Activated naive CD8-positive, alpha-beta T cell treated with anti-CD3 and anti-CD28 coated beads, Interleukin-2, amount 50 U/mL, for 24 hours (primary cell): ENCODE measurements around the gene SLC39A11.

ENCODE experiments used
- ATAC-seq: fragments of 150-1000 bp; cut with Tn5 transposase; one replicate; pipeline ENCODE4 v1.10.0; 2021
- DNase-seq: peaks from one replicate; pipeline ENCODE4 v3.0.0; 2021
- H3K27ac Mint-ChIP-seq: one replicate; pipeline ENCODE4 v1.8.0; 2021; ENCODE audit warnings: mild to moderate bottlenecking, mixed read lengths
- H3K27me3 Mint-ChIP-seq: one replicate; pipeline ENCODE4 v1.8.0; 2021; ENCODE audit warnings: mixed read lengths
- H3K36me3 Mint-ChIP-seq: one replicate; pipeline ENCODE4 v1.8.0; 2021; ENCODE audit warnings: low read depth, mixed read lengths
- H3K4me1 Mint-ChIP-seq: one replicate; pipeline ENCODE4 v1.8.0; 2021; ENCODE audit warnings: mixed read lengths
- H3K4me3 Mint-ChIP-seq: one replicate; pipeline ENCODE4 v1.8.0; 2021; ENCODE audit warnings: mild to moderate bottlenecking, moderate library complexity, mixed read lengths
- H3K9me3 Mint-ChIP-seq: one replicate; pipeline ENCODE4 v1.8.0; 2021; ENCODE audit warnings: mixed read lengths

SLC39A11 gene

GRCh38 chr17:72985882-72986720 is 106.4 kb downstream of the SLC39A11 start:
- Mint-ChIP-seq H3K4me3 (no peak overlapping the region), H3K36me3 (no peaks in the 10 kb centered on the region), H3K4me1 (peaks cover 4% of the 10 kb centered on the region), H3K27me3 (no peaks in the 10 kb centered on the region), H3K27ac (no peak overlapping the region), H3K9me3 (no peaks in the 10 kb centered on the region)
- ATAC-seq (peak; percentile 52), DNase-seq (peak; percentile 61)

- ATAC-seq (no peak), DNase-seq (no peak)
- Mint-ChIP-seq H3K27me3 (no peaks in the 10 kb centered on the region), H3K27ac (no peak overlapping the region), H3K36me3 (no peaks in the 10 kb centered on the region), H3K9me3 (no peaks in the 10 kb centered on the region), H3K4me3 (no peak overlapping the region), H3K4me1 (peaks cover 4% of the 10 kb centered on the region)
These were observed 107.6 kb downstream of the SLC39A11 start for GRCh38 chr17:72984926-72985325.

- Mint-ChIP-seq H3K4me1 (peaks cover 2% of the 10 kb centered on the region), H3K27ac (no peak overlapping the region), H3K9me3 (no peaks in the 10 kb centered on the region), H3K36me3 (no peaks in the 10 kb centered on the region), H3K4me3 (no peak overlapping the region), H3K27me3 (no peaks in the 10 kb centered on the region)
- ATAC-seq, result no peak
- no peak for DNase-seq
These were observed 108.2 kb downstream of the SLC39A11 start for GRCh38 chr17:72984145-72984925.

GRCh38 chr17:72982680-72983079 is 109.8 kb downstream of the SLC39A11 start:
- DNase-seq, result no peak
- no peaks in the 10 kb centered on the region for H3K27me3 Mint-ChIP-seq

GRCh38 chr17:72978593-72979218 is 113.8 kb downstream of the SLC39A11 start:
- Mint-ChIP-seq H3K27me3 (no peaks in the 10 kb centered on the region), H3K36me3 (peaks cover 4% of the 10 kb centered on the region), H3K9me3 (no peaks in the 10 kb centered on the region), H3K4me1 (peaks cover 30% of the 10 kb centered on the region), H3K4me3 (no peak overlapping the region), H3K27ac (no peak overlapping the region)
- DNase-seq (no peak), ATAC-seq (no peak)

More at GRCh38 chr17:72982680-72983079, 109.8 kb downstream of the SLC39A11 start:
- H3K4me3 Mint-ChIP-seq, result no peak overlapping the region
- H3K4me1 Mint-ChIP-seq, result peaks cover 16% of the 10 kb centered on the region
- no peaks in the 10 kb centered on the region for H3K36me3 Mint-ChIP-seq
- H3K9me3 Mint-ChIP-seq, result no peaks in the 10 kb centered on the region
- no peak for ATAC-seq
- no peak overlapping the region for H3K27ac Mint-ChIP-seq

- peaks cover 30% of the 10 kb centered on the region for H3K4me1 Mint-ChIP-seq
- ATAC-seq, result no peak
- H3K27ac Mint-ChIP-seq, result peak overlapping the region; percentile 33
- no peaks in the 10 kb centered on the region for H3K27me3 Mint-ChIP-seq
- DNase-seq, result no peak
- H3K9me3 Mint-ChIP-seq, result no peaks in the 10 kb centered on the region
- H3K4me3 Mint-ChIP-seq, result no peak overlapping the region
- H3K36me3 Mint-ChIP-seq, result peaks cover 4% of the 10 kb centered on the region
These were observed 114.6 kb downstream of the SLC39A11 start for GRCh38 chr17:72977771-72978417.

GRCh38 chr17:72976971-72977770 is 115.3 kb downstream of the SLC39A11 start:
- Mint-ChIP-seq H3K27ac (peak overlapping the region; percentile 59), H3K4me3 (no peak overlapping the region)

GRCh38 chr17:72975509-72975908 is 117.0 kb downstream of the SLC39A11 start:
- Mint-ChIP-seq H3K4me3 (no peak overlapping the region), H3K9me3 (no peaks in the 10 kb centered on the region), H3K27me3 (no peaks in the 10 kb centered on the region), H3K36me3 (peaks cover 4% of the 10 kb centered on the region), H3K4me1 (peaks cover 30% of the 10 kb centered on the region), H3K27ac (no peak overlapping the region)
- DNase-seq (no peak), ATAC-seq (no peak)

More at GRCh38 chr17:72976971-72977770, 115.3 kb downstream of the SLC39A11 start:
- Mint-ChIP-seq H3K36me3 (peaks cover 4% of the 10 kb centered on the region), H3K27me3 (no peaks in the 10 kb centered on the region), H3K4me1 (peaks cover 30% of the 10 kb centered on the region), H3K9me3 (no peaks in the 10 kb centered on the region)
- DNase-seq, result no peak
- peak; percentile 54 for ATAC-seq

- peaks cover 4% of the 10 kb centered on the region for H3K36me3 Mint-ChIP-seq
- H3K27ac Mint-ChIP-seq, result no peak overlapping the region
- H3K9me3 Mint-ChIP-seq, result no peaks in the 10 kb centered on the region
- H3K4me3 Mint-ChIP-seq, result no peak overlapping the region
- no peaks in the 10 kb centered on the region for H3K27me3 Mint-ChIP-seq
- peaks cover 30% of the 10 kb centered on the region for H3K4me1 Mint-ChIP-seq
- ATAC-seq, result no peak
- no peak for DNase-seq
These were observed 117.8 kb downstream of the SLC39A11 start for GRCh38 chr17:72974605-72975232.

GRCh38 chr17:72972263-72972951 is 120.1 kb downstream of the SLC39A11 start:
- H3K27ac Mint-ChIP-seq, result no peak overlapping the region
- ATAC-seq (no peak), DNase-seq (no peak)
- no peaks in the 10 kb centered on the region for H3K27me3 Mint-ChIP-seq
- H3K4me3 Mint-ChIP-seq, result no peak overlapping the region
- H3K36me3 Mint-ChIP-seq, result peaks cover 4% of the 10 kb centered on the region
- no peaks in the 10 kb centered on the region for H3K9me3 Mint-ChIP-seq
- peaks cover 13% of the 10 kb centered on the region for H3K4me1 Mint-ChIP-seq

GRCh38 chr17:72971226-72971880 is 121.1 kb downstream of the SLC39A11 start:
- Mint-ChIP-seq H3K9me3 (no peaks in the 10 kb centered on the region), H3K27me3 (no peaks in the 10 kb centered on the region), H3K4me1 (peaks cover 3% of the 10 kb centered on the region), H3K27ac (no peak overlapping the region), H3K4me3 (no peak overlapping the region), H3K36me3 (peaks cover 4% of the 10 kb centered on the region)
- DNase-seq (no peak), ATAC-seq (no peak)

GRCh38 chr17:72970797-72971196 is 121.7 kb downstream of the SLC39A11 start:
- no peaks in the 10 kb centered on the region for H3K27me3 Mint-ChIP-seq
- H3K4me3 Mint-ChIP-seq, result no peak overlapping the region
- no peak for ATAC-seq
- H3K27ac Mint-ChIP-seq, result no peak overlapping the region
- H3K9me3 Mint-ChIP-seq, result no peaks in the 10 kb centered on the region
- no peak for DNase-seq
- H3K36me3 Mint-ChIP-seq, result peaks cover 1% of the 10 kb centered on the region
- H3K4me1 Mint-ChIP-seq, result no peaks in the 10 kb centered on the region
